ENCODE data around the gene ROCK2.
A peak's percentile ranks its signal among the peaks of the same experiment; 100 is the strongest.
"Not testable (repeated sequence)": the region's sequence is repeated elsewhere in the genome, so short reads cannot be mapped to it uniquely, and the experiment has no call there.

Gene ROCK2

GRCh38 chr2:11328522-11328921 lies 15.9 kb downstream of the ROCK2 start:
- not testable (repeated sequence) for H2AK5ac ChIP-seq (ENCODE audit: low read length); H3K23ac ChIP-seq (ENCODE audit: low read length); H3K27me3 ChIP-seq (ENCODE audit: insufficient read depth, low read length, poor library complexity); H2BK120ac ChIP-seq (ENCODE audit: low read depth, low read length); H3K9ac ChIP-seq (ENCODE audit: low read length); H2BK5ac ChIP-seq (ENCODE audit: low read length); H4K8ac ChIP-seq (ENCODE audit: low read depth, low read length); H3K18ac ChIP-seq (ENCODE audit: low read length); H3K4ac ChIP-seq (ENCODE audit: low read depth, low read length); H3K56ac ChIP-seq (ENCODE audit: low read length); H3K4me3 ChIP-seq (ENCODE audit: low read length); H2BK15ac ChIP-seq (replicated peaks; ENCODE audit: low read depth); H3K36me3 ChIP-seq (ENCODE audit: control insufficient read depth, insufficient read depth, low read length); DNase-seq; H3K27ac ChIP-seq (ENCODE audit: low read depth, low read length); H3K4me2 ChIP-seq (ENCODE audit: low read length); H4K5ac ChIP-seq (ENCODE audit: low read length)
- Histone ChIP-seq H3K79me1 (ENCODE audit: low read length) (peaks cover 18% of the 10 kb centered on the region), H3K79me2 (ENCODE audit: control insufficient read depth, insufficient read depth, low read length) (peaks cover 52% of the 10 kb centered on the region), H3K4me1 (ENCODE audit: control insufficient read depth, low read depth, low read length) (peaks cover 14% of the 10 kb centered on the region)
- no CpG with 5 or more reads among the region's 1 CpG for WGBS (ENCODE audit: extremely low coverage, insufficient coverage, low lambda C conversion rate)

DNA sequence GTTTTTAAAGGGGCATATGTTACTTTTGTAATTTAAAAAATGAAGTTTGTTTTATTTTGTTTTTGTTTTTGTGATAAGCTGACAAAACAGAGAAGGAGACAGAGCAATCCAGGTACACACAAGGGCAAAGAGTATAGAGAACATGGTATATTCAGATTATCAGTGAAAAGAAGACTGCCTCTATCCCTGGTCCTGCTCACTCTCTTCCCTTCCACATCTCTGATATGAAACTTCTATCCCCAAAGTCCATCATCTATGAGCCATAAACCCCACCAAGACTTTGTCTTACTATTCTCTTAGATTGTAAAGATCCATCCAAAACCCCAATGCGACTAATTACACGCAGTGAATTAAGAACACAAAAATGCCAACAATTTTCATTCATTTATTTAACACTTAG lies 16.6 kb downstream of the ROCK2 start:
- Histone ChIP-seq H3K4me3 (ENCODE audit: low read length) (no peak overlapping the region), H3K18ac (ENCODE audit: low read length) (no peak overlapping the region), H2BK5ac (ENCODE audit: low read length) (no peak overlapping the region), H2BK15ac (replicated peaks; ENCODE audit: low read depth) (no peak overlapping the region), H3K27me3 (ENCODE audit: insufficient read depth, low read length, poor library complexity) (no peaks in the 10 kb centered on the region), H3K4me2 (ENCODE audit: low read length) (no peak overlapping the region), H3K9ac (ENCODE audit: low read length) (no peak overlapping the region), H4K5ac (ENCODE audit: low read length) (no peak overlapping the region), H4K8ac (ENCODE audit: low read depth, low read length) (no peak overlapping the region), H3K27ac (ENCODE audit: low read depth, low read length) (no peak overlapping the region), H2AK5ac (ENCODE audit: low read length) (no peak overlapping the region), H2BK120ac (ENCODE audit: low read depth, low read length) (no peak overlapping the region), H3K56ac (ENCODE audit: low read length) (no peak overlapping the region), H3K4me1 (ENCODE audit: control insufficient read depth, low read depth, low read length) (peaks cover 14% of the 10 kb centered on the region), H3K79me1 (ENCODE audit: low read length) (peaks cover 18% of the 10 kb centered on the region), H3K36me3 (ENCODE audit: control insufficient read depth, insufficient read depth, low read length) (no peaks in the 10 kb centered on the region), H3K4ac (ENCODE audit: low read depth, low read length) (no peak overlapping the region), H3K79me2 (ENCODE audit: control insufficient read depth, insufficient read depth, low read length) (peaks cover 52% of the 10 kb centered on the region), H3K23ac (ENCODE audit: low read length) (no peak overlapping the region)
- WGBS (ENCODE audit: extremely low coverage, insufficient coverage, low lambda C conversion rate): no CpG with 5 or more reads among the region's 2 CpGs
- no peak for DNase-seq

GRCh38 chr2:11326677-11327211 lies 17.7 kb downstream of the ROCK2 start:
- Histone ChIP-seq H3K79me1 (ENCODE audit: low read length) (peaks cover 17% of the 10 kb centered on the region), H3K4me1 (ENCODE audit: control insufficient read depth, low read depth, low read length) (peaks cover 14% of the 10 kb centered on the region), H3K27ac (ENCODE audit: low read depth, low read length) (no peak overlapping the region), H3K4ac (ENCODE audit: low read depth, low read length) (no peak overlapping the region), H4K8ac (ENCODE audit: low read depth, low read length) (no peak overlapping the region), H3K23ac (ENCODE audit: low read length) (no peak overlapping the region), H3K9ac (ENCODE audit: low read length) (no peak overlapping the region), H3K27me3 (ENCODE audit: insufficient read depth, low read length, poor library complexity) (no peaks in the 10 kb centered on the region), H3K4me2 (ENCODE audit: low read length) (no peak overlapping the region), H3K79me2 (ENCODE audit: control insufficient read depth, insufficient read depth, low read length) (peaks cover 46% of the 10 kb centered on the region), H2BK15ac (replicated peaks; ENCODE audit: low read depth) (no peak overlapping the region), H3K56ac (ENCODE audit: low read length) (peak overlapping the region; percentile 39), H3K4me3 (ENCODE audit: low read length) (no peak overlapping the region), H3K18ac (ENCODE audit: low read length) (no peak overlapping the region), H4K5ac (ENCODE audit: low read length) (no peak overlapping the region), H2AK5ac (ENCODE audit: low read length) (no peak overlapping the region), H2BK5ac (ENCODE audit: low read length) (no peak overlapping the region), H2BK120ac (ENCODE audit: low read depth, low read length) (no peak overlapping the region), H3K36me3 (ENCODE audit: control insufficient read depth, insufficient read depth, low read length) (no peaks in the 10 kb centered on the region)
- no CpG with 5 or more reads among the region's 4 CpGs for WGBS (ENCODE audit: extremely low coverage, insufficient coverage, low lambda C conversion rate)
- peak; percentile 22 for DNase-seq

DNA sequence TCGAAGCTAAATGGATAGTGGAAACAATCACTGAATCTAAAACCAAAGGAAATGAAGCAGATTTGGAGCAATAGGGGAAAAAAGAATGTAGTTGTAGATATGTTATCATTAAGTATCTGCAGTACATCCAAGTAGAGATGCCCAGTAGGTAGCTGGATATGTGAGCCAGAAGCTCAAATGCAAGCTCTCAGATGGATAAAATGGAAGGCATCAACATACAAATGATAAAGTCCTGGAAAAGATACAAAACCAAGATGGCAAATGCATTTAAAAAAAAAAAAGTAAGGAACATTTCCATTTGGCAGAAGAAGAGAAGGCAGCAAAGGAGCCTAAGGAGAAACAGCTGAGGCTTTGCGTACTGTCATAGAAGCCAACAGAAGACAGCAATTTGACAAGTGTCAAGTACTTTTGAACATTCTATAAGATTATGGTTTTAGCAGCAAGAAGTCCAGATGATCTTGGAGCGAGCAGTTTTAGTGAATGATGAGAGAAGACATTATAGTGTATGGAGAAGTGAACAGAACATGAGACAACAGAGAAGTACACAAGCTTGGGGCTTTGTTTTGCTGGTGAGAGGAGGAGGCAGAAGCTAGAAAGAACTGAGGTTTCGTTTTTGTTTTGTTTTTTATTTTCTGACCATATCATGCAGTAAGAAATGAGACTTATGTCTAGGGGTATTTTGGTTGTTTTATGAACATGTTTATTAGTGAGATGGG lies 18.3 kb downstream of the ROCK2 start:
- no peak overlapping the region for H3K4ac ChIP-seq (ENCODE audit: low read depth, low read length)
- H3K9ac ChIP-seq (ENCODE audit: low read length): no peak overlapping the region
- no peak overlapping the region for H4K8ac ChIP-seq (ENCODE audit: low read depth, low read length)
- H3K27me3 ChIP-seq (ENCODE audit: insufficient read depth, low read length, poor library complexity): no peaks in the 10 kb centered on the region
- H3K4me2 ChIP-seq (ENCODE audit: low read length): no peak overlapping the region
- H3K18ac ChIP-seq (ENCODE audit: low read length): no peak overlapping the region
- H3K27ac ChIP-seq (ENCODE audit: low read depth, low read length): no peak overlapping the region
- H3K23ac ChIP-seq (ENCODE audit: low read length): no peak overlapping the region
- peak; percentile 80 for DNase-seq
- H3K79me1 ChIP-seq (ENCODE audit: low read length): peaks cover 16% of the 10 kb centered on the region
- H2BK120ac ChIP-seq (ENCODE audit: low read depth, low read length): no peak overlapping the region
- no peaks in the 10 kb centered on the region for H3K36me3 ChIP-seq (ENCODE audit: control insufficient read depth, insufficient read depth, low read length)
- peaks cover 14% of the 10 kb centered on the region for H3K4me1 ChIP-seq (ENCODE audit: control insufficient read depth, low read depth, low read length)
- H3K4me3 ChIP-seq (ENCODE audit: low read length): no peak overlapping the region
- no peak overlapping the region for H4K5ac ChIP-seq (ENCODE audit: low read length)
- no CpG with 5 or more reads among the region's 4 CpGs for WGBS (ENCODE audit: extremely low coverage, insufficient coverage, low lambda C conversion rate)
- no peak overlapping the region for H2BK15ac ChIP-seq (replicated peaks; ENCODE audit: low read depth)
- peak overlapping the region; percentile 31 for H2BK5ac ChIP-seq (ENCODE audit: low read length)
- peak overlapping the region; percentile 25 for H2AK5ac ChIP-seq (ENCODE audit: low read length)
- H3K56ac ChIP-seq (ENCODE audit: low read length): no peak overlapping the region
- H3K79me2 ChIP-seq (ENCODE audit: control insufficient read depth, insufficient read depth, low read length): peaks cover 44% of the 10 kb centered on the region

- Histone ChIP-seq H3K36me3 (ENCODE audit: control insufficient read depth, insufficient read depth, low read length) (no peaks in the 10 kb centered on the region), H3K23ac (ENCODE audit: low read length) (no peak overlapping the region), H3K79me2 (ENCODE audit: control insufficient read depth, insufficient read depth, low read length) (peaks cover 35% of the 10 kb centered on the region), H2BK15ac (replicated peaks; ENCODE audit: low read depth) (no peak overlapping the region), H3K4me2 (ENCODE audit: low read length) (no peak overlapping the region), H3K18ac (ENCODE audit: low read length) (no peak overlapping the region), H3K9ac (ENCODE audit: low read length) (no peak overlapping the region), H3K4ac (ENCODE audit: low read depth, low read length) (no peak overlapping the region), H3K27ac (ENCODE audit: low read depth, low read length) (no peak overlapping the region), H2BK120ac (ENCODE audit: low read depth, low read length) (no peak overlapping the region), H2AK5ac (ENCODE audit: low read length) (no peak overlapping the region), H3K4me1 (ENCODE audit: control insufficient read depth, low read depth, low read length) (peaks cover 10% of the 10 kb centered on the region), H4K5ac (ENCODE audit: low read length) (no peak overlapping the region), H3K79me1 (ENCODE audit: low read length) (peaks cover 15% of the 10 kb centered on the region), H4K8ac (ENCODE audit: low read depth, low read length) (no peak overlapping the region), H3K27me3 (ENCODE audit: insufficient read depth, low read length, poor library complexity) (no peaks in the 10 kb centered on the region), H3K4me3 (ENCODE audit: low read length) (no peak overlapping the region), H3K56ac (ENCODE audit: low read length) (no peak overlapping the region), H2BK5ac (ENCODE audit: low read length) (no peak overlapping the region)
- no peak for DNase-seq
- no CpG with 5 or more reads among the region's 3 CpGs for WGBS (ENCODE audit: extremely low coverage, insufficient coverage, low lambda C conversion rate)
Measured at GRCh38 chr2:11321847-11322246, 22.6 kb downstream of the ROCK2 start.

Measured in mesendoderm (in vitro differentiated cells).